A673 (cell line): Measurements from ENCODE around the gene EPB41.

Experiments
- CTCF ChIP-seq: fragments of 300-800, 200-600 bp; sonication (generic); conservative IDR thresholded peaks from 2 replicates; pipeline ENCODE4 v1.5.1; 2017; ENCODE audit warnings: low read depth, mild to moderate bottlenecking, antibody characterized with exemption, low read length, moderate library complexity, mixed read lengths
- EZH2 ChIP-seq: fragments of 200-600 bp; sonication (generic); IDR thresholded peaks from 2 replicates; pipeline ENCODE4 v1.6.1; 2017; ENCODE audit warnings: borderline replicate concordance, low read depth, mild to moderate bottlenecking, mixed read lengths, antibody characterized with exemption, low read length; ENCODE audit not compliant: poor library complexity, severe bottlenecking

GRCh38 chr1:29084196-29084521 lies 169.8 kb downstream of the EPB41 start:
- no peak for TF ChIP-seq CTCF
- TF ChIP-seq EZH2 = no peak
